ENCODE data around the gene STXBP2.

STXBP2 gene

GRCh38 chr19:7623725-7624603 is 12.9 kb upstream of the STXBP2 start:
- Histone ChIP-seq H3K27me3 (ENCODE audit: insufficient read depth, low read length, poor library complexity) (no peaks in the 10 kb centered on the region), H3K9ac (ENCODE audit: low read length) (no peak overlapping the region), H2BK120ac (ENCODE audit: low read depth, low read length) (no peak overlapping the region), H3K56ac (ENCODE audit: low read length) (no peak overlapping the region), H3K18ac (ENCODE audit: low read length) (no peak overlapping the region), H3K79me2 (ENCODE audit: control insufficient read depth, insufficient read depth, low read length) (peaks cover 26% of the 10 kb centered on the region), H4K5ac (ENCODE audit: low read length) (no peak overlapping the region), H3K23ac (ENCODE audit: low read length) (no peak overlapping the region), H3K36me3 (ENCODE audit: control insufficient read depth, insufficient read depth, low read length) (peaks cover 7% of the 10 kb centered on the region), H3K79me1 (ENCODE audit: low read length) (peaks cover 17% of the 10 kb centered on the region), H3K4me2 (ENCODE audit: low read length) (no peak overlapping the region), H3K27ac (ENCODE audit: low read depth, low read length) (no peak overlapping the region), H2BK15ac (replicated peaks; ENCODE audit: low read depth) (no peak overlapping the region), H3K4ac (ENCODE audit: low read depth, low read length) (no peak overlapping the region), H3K4me1 (ENCODE audit: control insufficient read depth, low read depth, low read length) (no peaks in the 10 kb centered on the region), H2AK5ac (ENCODE audit: low read length) (no peak overlapping the region), H4K8ac (ENCODE audit: low read depth, low read length) (no peak overlapping the region), H2BK5ac (ENCODE audit: low read length) (no peak overlapping the region), H3K4me3 (ENCODE audit: low read length) (no peak overlapping the region)
- WGBS (ENCODE audit: extremely low coverage, insufficient coverage, low lambda C conversion rate), result no CpG with 5 or more reads among the region's 39 CpGs
- DNase-seq, result no peak

- WGBS (ENCODE audit: extremely low coverage, insufficient coverage, low lambda C conversion rate), result no CpG with 5 or more reads among the region's 17 CpGs
- Histone ChIP-seq H3K23ac (ENCODE audit: low read length) (no peak overlapping the region), H3K4ac (ENCODE audit: low read depth, low read length) (no peak overlapping the region), H3K27me3 (ENCODE audit: insufficient read depth, low read length, poor library complexity) (no peaks in the 10 kb centered on the region), H3K4me2 (ENCODE audit: low read length) (no peak overlapping the region), H2BK5ac (ENCODE audit: low read length) (no peak overlapping the region), H4K8ac (ENCODE audit: low read depth, low read length) (no peak overlapping the region), H3K9ac (ENCODE audit: low read length) (no peak overlapping the region), H2BK15ac (replicated peaks; ENCODE audit: low read depth) (no peak overlapping the region), H3K18ac (ENCODE audit: low read length) (no peak overlapping the region), H4K5ac (ENCODE audit: low read length) (no peak overlapping the region), H2BK120ac (ENCODE audit: low read depth, low read length) (no peak overlapping the region), H2AK5ac (ENCODE audit: low read length) (no peak overlapping the region), H3K36me3 (ENCODE audit: control insufficient read depth, insufficient read depth, low read length) (peaks cover 7% of the 10 kb centered on the region), H3K4me3 (ENCODE audit: low read length) (no peak overlapping the region), H3K4me1 (ENCODE audit: control insufficient read depth, low read depth, low read length) (no peaks in the 10 kb centered on the region), H3K27ac (ENCODE audit: low read depth, low read length) (no peak overlapping the region), H3K56ac (ENCODE audit: low read length) (no peak overlapping the region), H3K79me2 (ENCODE audit: control insufficient read depth, insufficient read depth, low read length) (peaks cover 30% of the 10 kb centered on the region), H3K79me1 (ENCODE audit: low read length) (peaks cover 18% of the 10 kb centered on the region)
- no peak for DNase-seq
These were observed 12.1 kb upstream of the STXBP2 start for GRCh38 chr19:7624810-7625209.

GRCh38 chr19:7625763-7626372 is 11.0 kb upstream of the STXBP2 start:
- Histone ChIP-seq H3K4me3 (ENCODE audit: low read length) (no peak overlapping the region), H4K8ac (ENCODE audit: low read depth, low read length) (no peak overlapping the region), H2BK120ac (ENCODE audit: low read depth, low read length) (no peak overlapping the region), H3K27ac (ENCODE audit: low read depth, low read length) (no peak overlapping the region), H3K9ac (ENCODE audit: low read length) (no peak overlapping the region), H3K4ac (ENCODE audit: low read depth, low read length) (no peak overlapping the region), H2AK5ac (ENCODE audit: low read length) (no peak overlapping the region), H3K79me2 (ENCODE audit: control insufficient read depth, insufficient read depth, low read length) (peaks cover 40% of the 10 kb centered on the region), H3K56ac (ENCODE audit: low read length) (no peak overlapping the region), H2BK5ac (ENCODE audit: low read length) (no peak overlapping the region), H3K4me1 (ENCODE audit: control insufficient read depth, low read depth, low read length) (peaks cover 1% of the 10 kb centered on the region), H3K18ac (ENCODE audit: low read length) (no peak overlapping the region), H4K5ac (ENCODE audit: low read length) (no peak overlapping the region), H3K4me2 (ENCODE audit: low read length) (no peak overlapping the region), H3K36me3 (ENCODE audit: control insufficient read depth, insufficient read depth, low read length) (peaks cover 7% of the 10 kb centered on the region), H3K27me3 (ENCODE audit: insufficient read depth, low read length, poor library complexity) (no peaks in the 10 kb centered on the region), H2BK15ac (replicated peaks; ENCODE audit: low read depth) (no peak overlapping the region), H3K23ac (ENCODE audit: low read length) (no peak overlapping the region), H3K79me1 (ENCODE audit: low read length) (peaks cover 25% of the 10 kb centered on the region)
- WGBS (ENCODE audit: extremely low coverage, insufficient coverage, low lambda C conversion rate), result no CpG with 5 or more reads among the region's 34 CpGs
- no peak for DNase-seq

GRCh38 chr19:7627166-7627565 is 9.7 kb upstream of the STXBP2 start:
- no peak overlapping the region for H3K27ac ChIP-seq (ENCODE audit: low read depth, low read length)
- peaks cover 40% of the 10 kb centered on the region for H3K79me2 ChIP-seq (ENCODE audit: control insufficient read depth, insufficient read depth, low read length)
- no peak overlapping the region for H3K23ac ChIP-seq (ENCODE audit: low read length)
- no peak overlapping the region for H3K4me3 ChIP-seq (ENCODE audit: low read length)
- H3K4me1 ChIP-seq (ENCODE audit: control insufficient read depth, low read depth, low read length), result peaks cover 1% of the 10 kb centered on the region
- H3K36me3 ChIP-seq (ENCODE audit: control insufficient read depth, insufficient read depth, low read length), result peaks cover 6% of the 10 kb centered on the region
- H3K27me3 ChIP-seq (ENCODE audit: insufficient read depth, low read length, poor library complexity), result no peaks in the 10 kb centered on the region
- H2AK5ac ChIP-seq (ENCODE audit: low read length), result no peak overlapping the region
- H4K8ac ChIP-seq (ENCODE audit: low read depth, low read length), result no peak overlapping the region
- no peak overlapping the region for H3K4ac ChIP-seq (ENCODE audit: low read depth, low read length)
- no peak overlapping the region for H3K18ac ChIP-seq (ENCODE audit: low read length)
- DNase-seq, result no peak
- H2BK120ac ChIP-seq (ENCODE audit: low read depth, low read length), result no peak overlapping the region
- no peak overlapping the region for H4K5ac ChIP-seq (ENCODE audit: low read length)
- H3K4me2 ChIP-seq (ENCODE audit: low read length), result no peak overlapping the region
- H2BK5ac ChIP-seq (ENCODE audit: low read length), result no peak overlapping the region
- WGBS (ENCODE audit: extremely low coverage, insufficient coverage, low lambda C conversion rate), result no CpG with 5 or more reads among the region's 24 CpGs
- H3K56ac ChIP-seq (ENCODE audit: low read length), result no peak overlapping the region
- peaks cover 27% of the 10 kb centered on the region for H3K79me1 ChIP-seq (ENCODE audit: low read length)
- H2BK15ac ChIP-seq (replicated peaks; ENCODE audit: low read depth), result no peak overlapping the region
- H3K9ac ChIP-seq (ENCODE audit: low read length), result no peak overlapping the region

- Histone ChIP-seq H3K23ac (ENCODE audit: low read length) (no peak overlapping the region), H3K9ac (ENCODE audit: low read length) (peak overlapping the region; percentile 83), H3K4ac (ENCODE audit: low read depth, low read length) (no peak overlapping the region), H3K56ac (ENCODE audit: low read length) (peak overlapping the region; percentile 88), H3K27ac (ENCODE audit: low read depth, low read length) (no peak overlapping the region), H3K4me2 (ENCODE audit: low read length) (peak overlapping the region; percentile 100), H3K27me3 (ENCODE audit: insufficient read depth, low read length, poor library complexity) (no peaks in the 10 kb centered on the region), H2BK15ac (replicated peaks; ENCODE audit: low read depth) (no peak overlapping the region), H3K79me2 (ENCODE audit: control insufficient read depth, insufficient read depth, low read length) (peaks cover 40% of the 10 kb centered on the region), H4K5ac (ENCODE audit: low read length) (no peak overlapping the region), H2BK5ac (ENCODE audit: low read length) (no peak overlapping the region), H3K79me1 (ENCODE audit: low read length) (peaks cover 27% of the 10 kb centered on the region), H3K36me3 (ENCODE audit: control insufficient read depth, insufficient read depth, low read length) (no peaks in the 10 kb centered on the region), H4K8ac (ENCODE audit: low read depth, low read length) (no peak overlapping the region), H2AK5ac (ENCODE audit: low read length) (peak overlapping the region; percentile 64), H2BK120ac (ENCODE audit: low read depth, low read length) (no peak overlapping the region), H3K18ac (ENCODE audit: low read length) (no peak overlapping the region), H3K4me1 (ENCODE audit: control insufficient read depth, low read depth, low read length) (peaks cover 1% of the 10 kb centered on the region), H3K4me3 (ENCODE audit: low read length) (peak overlapping the region; percentile 77)
- DNase-seq, result no peak
- no CpG with 5 or more reads among the region's 15 CpGs for WGBS (ENCODE audit: extremely low coverage, insufficient coverage, low lambda C conversion rate)
These were observed 8.2 kb upstream of the STXBP2 start for GRCh38 chr19:7628589-7629311.

Measured in mesendoderm (in vitro differentiated cells).